CD4-positive, alpha-beta T cell treated with Interleukin-6 for 4 hours (primary cell): Measurements from ENCODE around the gene TSPAN13.
"Not testable (repeated sequence)": the region's sequence is repeated elsewhere in the genome, so short reads cannot be mapped to it uniquely, and the experiment has no call there.

Source experiments
- DNase-seq: peaks from one replicate; pipeline ENCODE4 v3.0.0-alpha.2; 2020; ENCODE audit warnings: mixed read lengths

Gene TSPAN13

GRCh38 chr7:16741676-16742075 is 11.9 kb upstream of the TSPAN13 start:
- DNase-seq, result no peak

- no peak for DNase-seq
Observed at GRCh38 chr7:16742547-16742946, 11.0 kb upstream of the TSPAN13 start.

DNA sequence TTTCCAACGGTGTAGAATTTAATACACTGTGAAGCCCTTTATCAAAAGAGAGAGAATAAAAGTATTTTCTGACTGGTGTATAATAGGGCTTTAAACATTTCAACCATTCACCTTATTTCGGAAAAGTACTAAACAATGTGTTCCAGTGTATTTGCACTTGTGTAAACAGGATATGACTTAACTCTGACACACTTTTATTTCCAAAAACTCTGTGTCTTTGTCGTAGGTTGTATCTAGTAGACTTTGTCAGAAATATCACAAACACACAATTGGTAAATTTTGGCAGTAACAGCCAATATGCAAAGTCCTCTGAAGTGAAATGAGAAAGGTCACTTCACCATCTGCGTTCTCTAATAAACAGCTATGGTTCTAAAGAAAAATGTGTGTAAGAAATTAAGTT is 10.3 kb upstream of the TSPAN13 start:
- no peak for DNase-seq

DNA sequence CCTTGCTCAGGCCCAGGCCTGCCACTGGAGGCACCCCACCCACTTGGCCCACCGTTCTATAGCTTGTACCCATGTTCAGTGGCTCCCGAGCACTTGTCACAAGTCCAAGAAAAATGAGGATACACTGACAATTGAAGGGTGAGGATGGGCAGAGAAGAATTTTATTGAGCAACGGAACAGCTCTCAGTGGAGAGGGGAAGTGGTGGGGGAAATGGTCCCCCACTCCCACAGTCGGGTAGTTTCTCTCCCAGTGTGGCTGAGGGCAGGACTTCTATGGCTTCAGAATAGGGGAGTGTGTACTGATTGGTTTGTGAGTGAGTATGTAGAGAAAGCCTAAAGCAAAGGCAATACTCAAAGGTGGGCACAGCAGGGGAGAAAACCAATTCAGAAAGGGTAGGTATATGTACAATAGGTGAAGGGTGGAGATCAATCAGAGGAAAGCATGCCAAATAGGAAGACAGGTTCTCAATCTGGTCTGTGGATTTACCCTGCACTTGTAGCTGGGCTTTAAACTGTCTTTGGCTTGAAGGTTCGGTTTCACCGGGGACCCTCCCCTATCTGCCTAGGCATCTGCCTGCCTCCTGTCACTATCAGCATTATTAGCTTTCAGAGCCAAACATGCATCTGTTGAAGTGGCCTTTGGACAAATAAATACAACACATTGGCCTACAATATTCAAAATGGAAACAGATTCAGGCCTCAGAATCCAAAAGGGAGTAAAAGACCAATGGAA is 8.9 kb upstream of the TSPAN13 start:
- no peak for DNase-seq

DNA sequence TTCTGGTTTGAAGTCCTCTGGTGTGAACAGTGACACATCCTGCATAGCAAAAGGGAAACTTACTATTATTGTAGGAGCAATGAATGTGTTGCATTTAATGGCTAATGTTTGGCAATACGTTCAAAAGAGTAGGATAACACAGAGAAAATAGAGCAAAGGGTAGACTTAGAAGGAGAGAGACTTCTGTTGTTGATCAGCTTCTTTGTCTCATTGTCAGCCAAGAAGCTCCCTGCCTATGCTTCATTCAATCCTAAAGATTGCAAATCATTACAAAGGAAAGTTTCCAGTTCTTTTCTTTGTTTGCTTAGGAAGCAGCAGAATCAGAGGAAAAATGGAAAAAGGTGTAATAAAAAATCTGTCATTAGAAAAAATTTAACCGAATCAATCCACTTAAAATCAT is 7.9 kb upstream of the TSPAN13 start:
- DNase-seq, result no peak

- no peak for DNase-seq
Observed at GRCh38 chr7:16747102-16747501, 6.5 kb upstream of the TSPAN13 start.

GRCh38 chr7:16753932-16754855 is 639 bp downstream of the TSPAN13 start:
- no peak for DNase-seq

DNA sequence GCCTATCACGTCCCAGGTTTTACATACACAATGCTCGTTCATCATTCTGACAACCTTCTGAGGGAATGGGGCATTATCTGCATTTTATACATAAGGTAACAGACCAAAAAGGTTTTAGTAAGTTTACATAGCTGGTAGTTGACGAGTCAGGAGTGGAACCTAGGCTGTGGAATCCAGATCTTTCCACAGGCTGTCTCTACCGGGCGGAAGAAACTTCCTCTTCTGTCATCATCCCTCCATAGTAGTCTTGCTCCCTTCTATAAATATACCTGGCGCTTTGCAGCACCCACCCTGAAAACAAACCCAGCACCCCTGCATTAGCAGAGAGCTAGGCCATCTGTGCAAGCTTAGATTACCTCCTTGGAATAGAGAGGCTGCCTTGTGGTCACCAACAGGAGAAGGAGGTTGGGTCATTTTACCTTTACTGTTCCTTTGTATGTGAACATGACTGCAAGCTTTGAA is 1.3 kb downstream of the TSPAN13 start:
- DNase-seq, result no peak

GRCh38 chr7:16755397-16755796 is 1.8 kb downstream of the TSPAN13 start:
- no peak for DNase-seq

GRCh38 chr7:16758036-16758435 is 4.5 kb downstream of the TSPAN13 start:
- DNase-seq, result no peak

- no peak for DNase-seq
Observed at GRCh38 chr7:16758631-16759611, 5.4 kb downstream of the TSPAN13 start.

DNA sequence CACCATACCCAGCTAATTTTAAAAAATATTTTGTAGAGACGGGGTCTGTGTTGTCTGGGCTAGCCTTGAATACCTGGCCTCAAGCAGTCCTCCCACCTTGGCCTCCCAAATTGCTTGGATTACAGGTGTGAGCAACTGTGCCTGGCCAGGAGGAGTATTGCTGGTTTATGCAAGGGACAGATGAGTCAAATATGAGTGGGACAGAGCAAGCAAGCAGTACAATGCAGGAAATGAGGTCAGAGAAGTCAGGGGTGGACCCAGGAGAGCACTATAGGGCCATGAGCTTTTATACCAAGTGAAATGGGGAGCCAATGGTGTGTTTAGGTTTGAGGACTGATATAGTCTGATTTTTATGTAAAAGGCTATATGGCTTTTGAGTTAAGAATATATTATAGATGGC is 6.3 kb downstream of the TSPAN13 start:
- no peak for DNase-seq

- no peak for DNase-seq
Observed at GRCh38 chr7:16762177-16762576, 8.6 kb downstream of the TSPAN13 start.

GRCh38 chr7:16764942-16765341 is 11.4 kb downstream of the TSPAN13 start:
- no peak for DNase-seq

GRCh38 chr7:16765436-16765859 is 11.9 kb downstream of the TSPAN13 start:
- DNase-seq, result no peak

- DNase-seq, result not testable (repeated sequence)
Observed at GRCh38 chr7:16769994-16770393, 16.4 kb downstream of the TSPAN13 start.

GRCh38 chr7:16770657-16771329 is 17.2 kb downstream of the TSPAN13 start:
- no peak for DNase-seq

- no peak for DNase-seq
Observed at GRCh38 chr7:16773326-16773725, 19.8 kb downstream of the TSPAN13 start.

- no peak for DNase-seq
Observed at GRCh38 chr7:16773884-16774283, 20.3 kb downstream of the TSPAN13 start.

DNA sequence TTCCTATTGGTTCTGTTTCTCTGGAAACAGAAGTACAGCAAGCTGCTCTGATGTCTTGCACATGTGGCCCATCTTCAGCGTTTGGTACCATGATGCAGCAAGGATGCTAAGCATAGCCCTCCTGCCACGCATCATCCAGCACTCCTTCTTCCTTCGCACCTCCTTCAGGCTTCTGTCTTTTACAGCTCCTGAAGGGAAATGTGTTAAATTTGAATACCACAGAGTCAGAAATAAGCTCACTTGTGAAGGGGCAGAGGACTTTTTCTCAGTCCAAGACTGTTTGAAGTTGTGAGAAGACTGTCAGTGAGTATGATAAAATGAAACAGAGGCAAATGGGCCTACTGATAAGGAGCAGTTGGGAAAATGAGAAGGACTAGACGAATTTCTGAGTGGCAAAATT is 20.7 kb downstream of the TSPAN13 start:
- DNase-seq, result no peak

GRCh38 chr7:16774986-16775385 is 21.4 kb downstream of the TSPAN13 start:
- no peak for DNase-seq

DNA sequence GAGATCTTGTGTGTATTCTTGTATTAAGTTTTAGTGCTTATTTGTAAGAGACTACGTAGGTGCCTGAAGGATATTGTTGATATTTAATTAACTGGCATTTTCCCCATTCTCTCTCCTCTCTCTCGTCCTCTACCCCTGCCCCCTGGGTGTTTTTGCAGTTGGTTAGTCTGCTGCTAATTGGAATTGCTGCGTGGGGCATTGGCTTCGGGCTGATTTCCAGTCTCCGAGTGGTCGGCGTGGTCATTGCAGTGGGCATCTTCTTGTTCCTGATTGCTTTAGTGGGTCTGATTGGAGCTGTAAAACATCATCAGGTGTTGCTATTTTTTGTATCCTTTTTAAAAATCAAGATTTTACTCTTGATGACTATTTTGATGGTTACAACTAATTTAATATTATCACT is 22.5 kb downstream of the TSPAN13 start:
- no peak for DNase-seq
